Measurements from ENCODE around the gene FAM193B.
A peak's percentile ranks its signal among the peaks of the same experiment; 100 is the strongest.

FAM193B gene

DNA sequence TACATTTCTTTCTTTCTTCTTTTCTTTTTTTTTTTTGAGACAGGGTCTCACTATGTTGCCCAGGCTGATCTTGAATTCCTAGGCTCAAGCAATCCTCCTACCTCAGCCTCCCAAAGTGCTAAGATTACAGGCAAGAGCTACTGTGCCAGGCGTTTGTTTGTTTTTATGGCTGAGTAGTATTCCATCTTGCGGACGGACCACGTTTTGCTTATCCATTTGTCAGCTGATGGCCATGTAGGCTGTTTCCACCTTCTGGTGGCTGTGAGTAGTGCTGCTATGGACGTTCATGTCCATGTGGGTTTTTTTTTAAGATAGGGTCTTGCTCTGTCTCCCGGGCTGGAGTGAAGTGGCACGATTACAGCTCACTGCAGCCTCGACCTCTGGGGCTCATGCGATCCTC lies 47.2 kb downstream of the FAM193B start:
- H2AK5ac ChIP-seq (ENCODE audit: low read length), result no peak overlapping the region
- no peaks in the 10 kb centered on the region for H3K27me3 ChIP-seq (ENCODE audit: insufficient read depth, low read length, poor library complexity)
- H3K27ac ChIP-seq (ENCODE audit: low read depth, low read length), result no peak overlapping the region
- peaks cover 3% of the 10 kb centered on the region for H3K36me3 ChIP-seq (ENCODE audit: control insufficient read depth, insufficient read depth, low read length)
- no peak overlapping the region for H2BK120ac ChIP-seq (ENCODE audit: low read depth, low read length)
- H3K56ac ChIP-seq (ENCODE audit: low read length), result no peak overlapping the region
- no peak overlapping the region for H4K8ac ChIP-seq (ENCODE audit: low read depth, low read length)
- no peaks in the 10 kb centered on the region for H3K79me2 ChIP-seq (ENCODE audit: control insufficient read depth, insufficient read depth, low read length)
- H3K79me1 ChIP-seq (ENCODE audit: low read length), result no peaks in the 10 kb centered on the region
- H3K4me3 ChIP-seq (ENCODE audit: low read length), result no peak overlapping the region
- H2BK15ac ChIP-seq (replicated peaks; ENCODE audit: low read depth), result no peak overlapping the region
- WGBS (ENCODE audit: extremely low coverage, insufficient coverage, low lambda C conversion rate), result no CpG with 5 or more reads among the region's 9 CpGs
- peak; percentile 61 for DNase-seq
- H3K23ac ChIP-seq (ENCODE audit: low read length), result no peak overlapping the region
- no peaks in the 10 kb centered on the region for H3K4me1 ChIP-seq (ENCODE audit: control insufficient read depth, low read depth, low read length)
- H2BK5ac ChIP-seq (ENCODE audit: low read length), result no peak overlapping the region
- H3K4ac ChIP-seq (ENCODE audit: low read depth, low read length), result no peak overlapping the region
- H3K18ac ChIP-seq (ENCODE audit: low read length), result no peak overlapping the region
- no peak overlapping the region for H4K5ac ChIP-seq (ENCODE audit: low read length)
- no peak overlapping the region for H3K9ac ChIP-seq (ENCODE audit: low read length)
- no peak overlapping the region for H3K4me2 ChIP-seq (ENCODE audit: low read length)

DNA sequence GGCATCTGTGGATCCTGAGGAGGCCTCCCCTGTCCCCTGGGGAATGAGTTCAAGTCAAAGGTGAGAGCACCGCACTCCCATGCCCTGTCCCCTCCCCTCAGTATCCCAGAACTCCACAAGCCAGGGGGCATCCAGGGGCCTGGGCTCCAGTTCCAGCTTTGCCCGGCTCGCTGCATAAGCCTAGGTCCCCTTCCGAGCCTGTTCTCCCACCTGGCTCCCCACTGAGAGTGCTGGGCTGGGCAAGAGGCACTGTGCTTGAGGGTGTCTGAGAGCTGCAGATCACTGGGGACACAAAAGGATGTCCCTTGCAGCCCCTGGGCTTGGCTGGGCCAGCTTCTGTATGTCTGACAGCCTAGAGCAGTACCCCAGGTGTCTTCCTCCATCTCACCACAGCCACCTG lies 49.3 kb downstream of the FAM193B start:
- no CpG with 5 or more reads among the region's 4 CpGs for WGBS (ENCODE audit: extremely low coverage, insufficient coverage, low lambda C conversion rate)
- H3K27me3 ChIP-seq (ENCODE audit: insufficient read depth, low read length, poor library complexity), result no peaks in the 10 kb centered on the region
- H3K79me2 ChIP-seq (ENCODE audit: control insufficient read depth, insufficient read depth, low read length), result no peaks in the 10 kb centered on the region
- no peak overlapping the region for H3K4me3 ChIP-seq (ENCODE audit: low read length)
- no peaks in the 10 kb centered on the region for H3K36me3 ChIP-seq (ENCODE audit: control insufficient read depth, insufficient read depth, low read length)
- H3K27ac ChIP-seq (ENCODE audit: low read depth, low read length), result no peak overlapping the region
- H3K4me1 ChIP-seq (ENCODE audit: control insufficient read depth, low read depth, low read length), result no peaks in the 10 kb centered on the region
- H3K79me1 ChIP-seq (ENCODE audit: low read length), result no peaks in the 10 kb centered on the region
- H2BK15ac ChIP-seq (replicated peaks; ENCODE audit: low read depth), result no peak overlapping the region
- no peak overlapping the region for H3K9ac ChIP-seq (ENCODE audit: low read length)
- no peak for DNase-seq
- H3K56ac ChIP-seq (ENCODE audit: low read length), result no peak overlapping the region
- no peak overlapping the region for H3K23ac ChIP-seq (ENCODE audit: low read length)
- no peak overlapping the region for H4K5ac ChIP-seq (ENCODE audit: low read length)
- H3K18ac ChIP-seq (ENCODE audit: low read length), result no peak overlapping the region
- no peak overlapping the region for H3K4ac ChIP-seq (ENCODE audit: low read depth, low read length)
- H3K4me2 ChIP-seq (ENCODE audit: low read length), result no peak overlapping the region
- no peak overlapping the region for H2AK5ac ChIP-seq (ENCODE audit: low read length)
- no peak overlapping the region for H4K8ac ChIP-seq (ENCODE audit: low read depth, low read length)
- no peak overlapping the region for H2BK5ac ChIP-seq (ENCODE audit: low read length)
- no peak overlapping the region for H2BK120ac ChIP-seq (ENCODE audit: low read depth, low read length)

DNA sequence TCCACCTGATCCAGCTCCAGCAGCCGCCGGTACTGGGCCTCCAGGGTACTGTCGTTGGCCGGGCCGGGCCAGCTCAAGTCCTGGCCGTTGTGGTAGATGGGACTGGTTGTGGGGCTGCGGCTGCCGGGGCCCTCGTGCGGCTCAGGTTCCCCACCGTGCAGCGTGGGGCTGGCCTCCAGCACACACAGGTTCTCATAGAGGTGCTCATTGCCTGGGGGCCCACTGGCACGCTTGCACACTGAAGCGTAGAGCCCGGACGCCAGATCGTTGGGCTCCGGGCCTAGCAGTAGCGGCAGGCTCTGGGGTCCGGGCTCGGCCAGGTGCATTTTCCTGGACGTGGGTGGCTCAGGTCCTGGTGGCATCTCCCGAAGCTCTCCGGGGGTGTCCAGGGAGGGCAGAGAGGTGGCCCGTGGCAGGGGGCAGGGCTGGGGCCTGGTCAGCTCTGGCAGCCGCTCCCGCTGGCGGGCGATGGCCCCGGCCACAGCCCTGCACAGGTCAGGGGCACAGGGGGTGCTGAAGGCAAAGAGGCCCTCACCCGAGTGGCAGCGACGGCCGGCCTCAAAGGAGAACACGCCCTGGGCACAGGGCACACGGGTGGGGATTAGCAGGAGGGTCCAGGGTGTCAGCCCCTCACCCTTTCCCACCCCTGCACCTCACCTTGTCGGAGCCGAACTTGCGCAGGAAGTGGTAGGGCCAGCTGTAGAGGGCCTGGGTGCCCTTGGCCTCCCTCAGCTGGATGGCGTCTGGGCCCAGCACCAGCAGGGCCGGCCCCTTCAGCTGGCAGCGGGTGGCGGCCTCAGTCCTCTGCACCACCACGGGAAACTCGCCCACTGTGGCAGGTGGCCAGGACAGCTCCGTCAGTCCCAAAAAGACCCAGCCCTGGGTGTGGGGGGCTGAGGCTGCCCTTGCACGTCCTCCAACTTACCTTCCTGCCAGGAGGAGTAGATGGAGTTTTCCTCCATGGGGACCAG lies 50.0 kb downstream of the FAM193B start:
- no peak overlapping the region for H3K4me3 ChIP-seq (ENCODE audit: low read length)
- no peaks in the 10 kb centered on the region for H3K79me1 ChIP-seq (ENCODE audit: low read length)
- no peak overlapping the region for H3K27ac ChIP-seq (ENCODE audit: low read depth, low read length)
- H3K56ac ChIP-seq (ENCODE audit: low read length), result no peak overlapping the region
- H3K4ac ChIP-seq (ENCODE audit: low read depth, low read length), result no peak overlapping the region
- no peak overlapping the region for H2BK5ac ChIP-seq (ENCODE audit: low read length)
- DNase-seq, result no peak
- no peak overlapping the region for H3K9ac ChIP-seq (ENCODE audit: low read length)
- no peaks in the 10 kb centered on the region for H3K27me3 ChIP-seq (ENCODE audit: insufficient read depth, low read length, poor library complexity)
- H3K4me2 ChIP-seq (ENCODE audit: low read length), result no peak overlapping the region
- no peak overlapping the region for H2AK5ac ChIP-seq (ENCODE audit: low read length)
- H3K18ac ChIP-seq (ENCODE audit: low read length), result no peak overlapping the region
- no peaks in the 10 kb centered on the region for H3K36me3 ChIP-seq (ENCODE audit: control insufficient read depth, insufficient read depth, low read length)
- H3K23ac ChIP-seq (ENCODE audit: low read length), result no peak overlapping the region
- no peak overlapping the region for H2BK120ac ChIP-seq (ENCODE audit: low read depth, low read length)
- no peaks in the 10 kb centered on the region for H3K4me1 ChIP-seq (ENCODE audit: control insufficient read depth, low read depth, low read length)
- H2BK15ac ChIP-seq (replicated peaks; ENCODE audit: low read depth), result no peak overlapping the region
- WGBS (ENCODE audit: extremely low coverage, insufficient coverage, low lambda C conversion rate), result no CpG with 5 or more reads among the region's 47 CpGs
- no peak overlapping the region for H4K8ac ChIP-seq (ENCODE audit: low read depth, low read length)
- no peak overlapping the region for H4K5ac ChIP-seq (ENCODE audit: low read length)
- H3K79me2 ChIP-seq (ENCODE audit: control insufficient read depth, insufficient read depth, low read length), result no peaks in the 10 kb centered on the region

DNA sequence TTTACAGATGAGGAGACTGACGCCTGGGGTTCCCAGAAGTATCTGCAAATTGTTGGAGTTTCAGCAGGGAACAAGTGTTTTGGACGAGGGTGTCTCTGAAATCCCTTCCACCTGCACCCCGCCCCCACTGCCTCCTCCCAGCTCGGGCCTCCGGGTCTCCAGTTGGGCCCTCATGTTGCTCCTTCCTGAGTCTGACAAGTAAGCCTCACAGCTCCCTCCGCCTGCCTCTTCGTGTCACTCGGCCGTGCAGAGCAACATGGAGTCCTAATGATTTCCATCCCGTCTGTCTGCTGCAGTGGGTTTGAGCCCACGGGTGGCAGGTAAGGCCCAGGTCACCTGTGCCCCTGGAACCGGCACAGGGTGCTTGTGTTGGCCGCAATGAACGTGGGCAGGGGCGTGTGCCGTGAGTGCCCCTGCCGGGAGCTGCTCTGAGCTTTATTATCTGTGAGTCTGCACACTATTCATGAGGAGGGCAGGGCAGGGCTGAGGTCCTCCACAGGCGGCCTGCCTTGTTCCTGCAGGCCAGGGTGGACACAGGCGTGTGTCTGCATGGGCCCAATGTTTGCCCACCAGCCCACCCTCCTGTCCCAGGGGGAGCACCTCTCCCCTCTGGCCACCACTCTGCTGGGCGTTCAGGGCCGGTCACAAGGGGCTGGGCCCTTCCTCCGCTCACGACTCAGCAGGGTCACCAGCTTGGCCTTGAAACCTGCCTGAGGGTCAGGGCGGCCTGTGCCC lies 50.8 kb downstream of the FAM193B start:
- no peak overlapping the region for H4K5ac ChIP-seq (ENCODE audit: low read length)
- no peaks in the 10 kb centered on the region for H3K36me3 ChIP-seq (ENCODE audit: control insufficient read depth, insufficient read depth, low read length)
- H3K27me3 ChIP-seq (ENCODE audit: insufficient read depth, low read length, poor library complexity), result no peaks in the 10 kb centered on the region
- no peak overlapping the region for H3K4me2 ChIP-seq (ENCODE audit: low read length)
- no peak for DNase-seq
- no peak overlapping the region for H3K18ac ChIP-seq (ENCODE audit: low read length)
- no peak overlapping the region for H4K8ac ChIP-seq (ENCODE audit: low read depth, low read length)
- H3K79me1 ChIP-seq (ENCODE audit: low read length), result no peaks in the 10 kb centered on the region
- H2AK5ac ChIP-seq (ENCODE audit: low read length), result no peak overlapping the region
- H3K4me3 ChIP-seq (ENCODE audit: low read length), result no peak overlapping the region
- no CpG with 5 or more reads among the region's 24 CpGs for WGBS (ENCODE audit: extremely low coverage, insufficient coverage, low lambda C conversion rate)
- no peaks in the 10 kb centered on the region for H3K4me1 ChIP-seq (ENCODE audit: control insufficient read depth, low read depth, low read length)
- H3K79me2 ChIP-seq (ENCODE audit: control insufficient read depth, insufficient read depth, low read length), result no peaks in the 10 kb centered on the region
- H3K27ac ChIP-seq (ENCODE audit: low read depth, low read length), result no peak overlapping the region
- no peak overlapping the region for H3K23ac ChIP-seq (ENCODE audit: low read length)
- no peak overlapping the region for H3K56ac ChIP-seq (ENCODE audit: low read length)
- no peak overlapping the region for H2BK120ac ChIP-seq (ENCODE audit: low read depth, low read length)
- H3K4ac ChIP-seq (ENCODE audit: low read depth, low read length), result no peak overlapping the region
- no peak overlapping the region for H3K9ac ChIP-seq (ENCODE audit: low read length)
- H2BK5ac ChIP-seq (ENCODE audit: low read length), result no peak overlapping the region
- no peak overlapping the region for H2BK15ac ChIP-seq (replicated peaks; ENCODE audit: low read depth)

- Histone ChIP-seq H3K27me3 (ENCODE audit: insufficient read depth, low read length, poor library complexity) (no peaks in the 10 kb centered on the region), H2BK5ac (ENCODE audit: low read length) (no peak overlapping the region), H4K5ac (ENCODE audit: low read length) (no peak overlapping the region), H3K79me2 (ENCODE audit: control insufficient read depth, insufficient read depth, low read length) (no peaks in the 10 kb centered on the region), H3K4me1 (ENCODE audit: control insufficient read depth, low read depth, low read length) (no peaks in the 10 kb centered on the region), H3K23ac (ENCODE audit: low read length) (no peak overlapping the region), H2AK5ac (ENCODE audit: low read length) (no peak overlapping the region), H3K18ac (ENCODE audit: low read length) (no peak overlapping the region), H3K4ac (ENCODE audit: low read depth, low read length) (no peak overlapping the region), H4K8ac (ENCODE audit: low read depth, low read length) (no peak overlapping the region), H3K36me3 (ENCODE audit: control insufficient read depth, insufficient read depth, low read length) (no peaks in the 10 kb centered on the region), H3K79me1 (ENCODE audit: low read length) (no peaks in the 10 kb centered on the region), H2BK15ac (replicated peaks; ENCODE audit: low read depth) (no peak overlapping the region), H3K56ac (ENCODE audit: low read length) (no peak overlapping the region), H3K4me2 (ENCODE audit: low read length) (no peak overlapping the region), H3K9ac (ENCODE audit: low read length) (no peak overlapping the region), H2BK120ac (ENCODE audit: low read depth, low read length) (no peak overlapping the region), H3K4me3 (ENCODE audit: low read length) (no peak overlapping the region), H3K27ac (ENCODE audit: low read depth, low read length) (no peak overlapping the region)
- no CpG with 5 or more reads among the region's 16 CpGs for WGBS (ENCODE audit: extremely low coverage, insufficient coverage, low lambda C conversion rate)
- no peak for DNase-seq
Observed at GRCh38 chr5:177502886-177503285, 51.5 kb downstream of the FAM193B start.

All from mesendoderm (in vitro differentiated cells).